Neural cell (in vitro differentiated cells): ENCODE measurements around the gene RELA.

Experiments
- EZH2 ChIP-seq: fragments of 200-600, 300-800 bp; shearing (Covaris generic), sonication (generic); IDR thresholded peaks from 2 replicates; pipeline ENCODE4 v1.6.1; 2014; ENCODE audit warnings: antibody characterized with exemption, low read length, borderline replicate concordance, mild to moderate bottlenecking; ENCODE audit not compliant: insufficient read depth, poor library complexity, severe bottlenecking
- SMC3 ChIP-seq: fragments of 450-650 bp; conservative IDR thresholded peaks from 2 replicates; pipeline ENCODE4 v1.6.1; 2014; ENCODE audit warnings: antibody characterized with exemption, mild to moderate bottlenecking, moderate library complexity; ENCODE audit not compliant: poor library complexity
- TF ChIP-seq, protein P1 (sequence below): IDR thresholded peaks from 2 replicates; pipeline ENCODE4 v1.6.1; 2012; ENCODE audit warnings: borderline replicate concordance
- TF ChIP-seq, protein P2 (sequence below): fragments of 450-650 bp; IDR thresholded peaks from 2 replicates; pipeline ENCODE4 v1.5.1; 2014; ENCODE audit warnings: antibody characterized with exemption, mild to moderate bottlenecking, moderate library complexity; ENCODE audit not compliant: poor library complexity, severe bottlenecking

DNA sequence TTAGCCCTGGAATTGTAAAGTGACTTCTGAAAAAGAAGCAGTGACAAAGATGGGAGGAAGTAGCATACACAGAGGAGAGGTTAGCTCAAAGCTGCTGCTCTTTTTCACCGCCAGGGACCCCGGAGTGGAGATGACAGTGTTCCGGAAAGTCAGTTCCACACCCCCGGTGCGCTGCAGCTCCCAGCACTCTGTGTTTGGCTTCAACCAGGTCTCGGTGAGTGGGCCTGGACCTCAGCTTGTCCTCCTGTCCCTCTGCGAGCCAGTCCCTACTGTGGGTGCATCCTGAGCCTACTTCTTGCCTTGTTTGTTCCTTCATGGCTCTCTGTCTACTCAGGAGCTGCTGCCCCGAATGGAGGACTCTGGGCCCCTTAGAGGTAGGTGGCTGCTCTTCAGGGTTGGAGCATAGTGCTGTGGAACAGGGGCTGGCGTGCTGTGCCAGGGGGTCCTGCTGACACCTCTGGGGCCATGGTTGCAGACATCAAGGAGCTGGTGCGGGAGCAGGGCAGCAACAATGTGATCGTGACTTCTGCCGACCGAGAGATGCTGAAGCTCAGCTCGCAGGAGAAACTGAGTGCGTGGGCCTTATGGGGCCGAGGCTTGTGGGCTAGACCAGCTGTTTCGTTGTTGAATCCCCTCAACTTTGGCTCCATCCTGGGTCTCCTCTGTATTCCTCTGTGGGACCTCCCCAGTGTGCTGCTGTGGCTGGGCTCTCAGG lies 45.4 kb downstream of the RELA start:
- no peak for TF ChIP-seq SMC3
- no peak for TF ChIP-seq EZH2
- TF ChIP-seq, protein P1, sequence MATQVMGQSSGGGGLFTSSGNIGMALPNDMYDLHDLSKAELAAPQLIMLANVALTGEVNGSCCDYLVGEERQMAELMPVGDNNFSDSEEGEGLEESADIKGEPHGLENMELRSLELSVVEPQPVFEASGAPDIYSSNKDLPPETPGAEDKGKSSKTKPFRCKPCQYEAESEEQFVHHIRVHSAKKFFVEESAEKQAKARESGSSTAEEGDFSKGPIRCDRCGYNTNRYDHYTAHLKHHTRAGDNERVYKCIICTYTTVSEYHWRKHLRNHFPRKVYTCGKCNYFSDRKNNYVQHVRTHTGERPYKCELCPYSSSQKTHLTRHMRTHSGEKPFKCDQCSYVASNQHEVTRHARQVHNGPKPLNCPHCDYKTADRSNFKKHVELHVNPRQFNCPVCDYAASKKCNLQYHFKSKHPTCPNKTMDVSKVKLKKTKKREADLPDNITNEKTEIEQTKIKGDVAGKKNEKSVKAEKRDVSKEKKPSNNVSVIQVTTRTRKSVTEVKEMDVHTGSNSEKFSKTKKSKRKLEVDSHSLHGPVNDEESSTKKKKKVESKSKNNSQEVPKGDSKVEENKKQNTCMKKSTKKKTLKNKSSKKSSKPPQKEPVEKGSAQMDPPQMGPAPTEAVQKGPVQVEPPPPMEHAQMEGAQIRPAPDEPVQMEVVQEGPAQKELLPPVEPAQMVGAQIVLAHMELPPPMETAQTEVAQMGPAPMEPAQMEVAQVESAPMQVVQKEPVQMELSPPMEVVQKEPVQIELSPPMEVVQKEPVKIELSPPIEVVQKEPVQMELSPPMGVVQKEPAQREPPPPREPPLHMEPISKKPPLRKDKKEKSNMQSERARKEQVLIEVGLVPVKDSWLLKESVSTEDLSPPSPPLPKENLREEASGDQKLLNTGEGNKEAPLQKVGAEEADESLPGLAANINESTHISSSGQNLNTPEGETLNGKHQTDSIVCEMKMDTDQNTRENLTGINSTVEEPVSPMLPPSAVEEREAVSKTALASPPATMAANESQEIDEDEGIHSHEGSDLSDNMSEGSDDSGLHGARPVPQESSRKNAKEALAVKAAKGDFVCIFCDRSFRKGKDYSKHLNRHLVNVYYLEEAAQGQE, result no peak
- TF ChIP-seq, protein P2, sequence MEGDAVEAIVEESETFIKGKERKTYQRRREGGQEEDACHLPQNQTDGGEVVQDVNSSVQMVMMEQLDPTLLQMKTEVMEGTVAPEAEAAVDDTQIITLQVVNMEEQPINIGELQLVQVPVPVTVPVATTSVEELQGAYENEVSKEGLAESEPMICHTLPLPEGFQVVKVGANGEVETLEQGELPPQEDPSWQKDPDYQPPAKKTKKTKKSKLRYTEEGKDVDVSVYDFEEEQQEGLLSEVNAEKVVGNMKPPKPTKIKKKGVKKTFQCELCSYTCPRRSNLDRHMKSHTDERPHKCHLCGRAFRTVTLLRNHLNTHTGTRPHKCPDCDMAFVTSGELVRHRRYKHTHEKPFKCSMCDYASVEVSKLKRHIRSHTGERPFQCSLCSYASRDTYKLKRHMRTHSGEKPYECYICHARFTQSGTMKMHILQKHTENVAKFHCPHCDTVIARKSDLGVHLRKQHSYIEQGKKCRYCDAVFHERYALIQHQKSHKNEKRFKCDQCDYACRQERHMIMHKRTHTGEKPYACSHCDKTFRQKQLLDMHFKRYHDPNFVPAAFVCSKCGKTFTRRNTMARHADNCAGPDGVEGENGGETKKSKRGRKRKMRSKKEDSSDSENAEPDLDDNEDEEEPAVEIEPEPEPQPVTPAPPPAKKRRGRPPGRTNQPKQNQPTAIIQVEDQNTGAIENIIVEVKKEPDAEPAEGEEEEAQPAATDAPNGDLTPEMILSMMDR, result no peak
